Effector memory CD8-positive, alpha-beta T cell (primary cell): ENCODE results near the gene KLRB1.
"Not testable (repeated sequence)": the region's sequence is repeated elsewhere in the genome, so short reads cannot be mapped to it uniquely, and the experiment has no call there.

ENCODE experiments used
- ATAC-seq: fragments of 150-1000 bp; cut with Tn5 transposase; replicated peaks from 2 replicates; pipeline ENCODE4 v1.10.0; 2021; ENCODE audit warnings: mild to moderate bottlenecking, moderate library complexity
- DNase-seq, 3 experiments: peaks; one replicate each; pipeline ENCODE4 v3.0.0; 2021
- H3K27ac Mint-ChIP-seq, 2 donors: one replicate each; pipeline ENCODE4 v1.8.0; 2022; ENCODE audit warnings: mild to moderate bottlenecking in 2 of 2, mixed read lengths in 2 of 2, moderate library complexity in 2 of 2
- H3K27me3 Mint-ChIP-seq, 2 donors: one replicate each; pipeline ENCODE4 v1.8.0; 2022; ENCODE audit warnings: mixed read lengths in 2 of 2
- H3K36me3 Mint-ChIP-seq: one replicate; pipeline ENCODE4 v1.8.0; 2022; ENCODE audit warnings: mild to moderate bottlenecking, moderate library complexity, mixed read lengths; ENCODE audit not compliant: insufficient read depth
- H3K4me1 Mint-ChIP-seq, 2 donors: one replicate each; pipeline ENCODE4 v1.8.0; 2022; ENCODE audit warnings: low read depth in 2 of 2, mixed read lengths in 2 of 2
- H3K4me3 Mint-ChIP-seq, 2 donors: one replicate each; pipeline ENCODE4 v1.8.0; 2022; ENCODE audit warnings: mild to moderate bottlenecking in 2 of 2, mixed read lengths in 2 of 2, moderate library complexity in 2 of 2
- H3K9me3 Mint-ChIP-seq, 2 donors: one replicate each; pipeline ENCODE4 v1.8.0; 2022; ENCODE audit warnings: mixed read lengths in 2 of 2
- total RNA-seq, 9 experiments: gene quantifications; one replicate each; lab custom pipeline; 2026; lab: John Stamatoyannopoulos, UW

The KLRB1 gene
- 1.6 to 335 (median 22.6) reads per million in 9 experiments for total RNA-seq

DNA sequence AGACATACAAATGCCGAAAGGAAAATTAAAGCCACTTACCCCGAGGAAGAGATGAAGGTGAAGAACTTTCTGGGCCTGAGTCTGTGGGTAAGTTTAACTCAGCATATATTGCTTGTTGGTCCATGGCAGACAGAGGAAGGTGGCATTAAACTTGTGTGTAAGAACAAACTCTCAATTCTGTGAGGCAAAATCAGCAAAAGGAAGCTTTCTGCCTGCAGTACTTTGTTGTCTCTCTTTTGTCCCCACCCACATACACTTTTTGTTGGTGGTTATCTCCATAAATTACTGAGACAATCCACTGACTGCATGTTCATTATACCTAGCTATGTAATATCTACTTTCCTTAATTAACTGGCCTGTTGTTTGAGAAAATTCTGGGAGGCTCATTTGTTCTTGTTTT, at the start of gene KLRB1:
KLRB1 (minus strand) TSS at position 201 of the 400 bp plus-strand sequence; CDS start at position 124, 77 bp downstream.
- H3K27me3 Mint-ChIP-seq = no peaks in the 10 kb centered on the region
- H3K4me1 Mint-ChIP-seq = peaks cover 33 to 38% of the 10 kb centered on the region in 2 donors
- H3K27ac Mint-ChIP-seq = peak within 1 kb of the TSS; percentile 83 to 89
- DNase-seq = no peak
- H3K36me3 Mint-ChIP-seq = peaks cover 26% of the 10 kb centered on the region
- peak within 1 kb of the TSS; percentile 80 to 81 for H3K4me3 Mint-ChIP-seq
- no peak for ATAC-seq
- peaks cover 0 to 8% of the 10 kb centered on the region in 2 donors for H3K9me3 Mint-ChIP-seq

GRCh38 chr12:9651265-9651729, 43.6 kb upstream of the KLRB1 start:
- H3K36me3 Mint-ChIP-seq = peaks cover 82% of the 10 kb centered on the region
- no peak for DNase-seq
- ATAC-seq = no peak
- H3K4me3 Mint-ChIP-seq = peak overlapping the region; percentile 92 to 98
- H3K9me3 Mint-ChIP-seq = peaks cover 0 to 5% of the 10 kb centered on the region in 2 donors
- no peaks in the 10 kb centered on the region for H3K27me3 Mint-ChIP-seq
- peaks cover 57 to 61% of the 10 kb centered on the region in 2 donors for H3K4me1 Mint-ChIP-seq
- H3K27ac Mint-ChIP-seq = peak overlapping the region; percentile 95 to 96

GRCh38 chr12:9650151-9650576, 42.4 kb upstream of the KLRB1 start:
- peaks cover 70% of the 10 kb centered on the region for H3K36me3 Mint-ChIP-seq
- DNase-seq (no peak), ATAC-seq (no peak)
- peaks cover 0 to 7% of the 10 kb centered on the region in 2 donors for H3K9me3 Mint-ChIP-seq
- H3K4me1 Mint-ChIP-seq = peaks cover 49 to 57% of the 10 kb centered on the region in 2 donors
- H3K4me3 Mint-ChIP-seq = peak overlapping the region; percentile 92 to 98
- peak overlapping the region; percentile 95 to 96 for H3K27ac Mint-ChIP-seq
- no peaks in the 10 kb centered on the region for H3K27me3 Mint-ChIP-seq

DNA sequence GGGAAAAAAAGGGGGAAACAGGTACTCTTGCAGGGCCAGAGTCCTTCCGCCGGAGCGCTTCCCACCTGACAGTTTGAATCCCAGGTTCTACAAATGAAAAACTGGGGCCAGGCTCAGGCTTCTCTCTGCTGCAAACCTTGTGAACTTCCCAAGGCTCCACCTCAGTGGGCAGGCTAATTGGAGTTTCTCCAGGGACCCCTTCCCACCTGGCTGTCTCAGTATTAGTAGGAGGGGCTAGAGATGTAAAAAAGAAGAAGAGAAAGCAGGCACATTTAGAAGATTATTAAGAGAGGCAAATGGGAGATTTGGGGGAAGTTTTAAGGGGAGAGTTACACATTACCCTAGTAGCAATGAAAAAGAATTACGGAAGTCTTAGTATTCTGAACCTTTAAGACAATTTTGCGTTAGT, 41.8 kb upstream of the KLRB1 start:
- peaks cover 44 to 52% of the 10 kb centered on the region in 2 donors for H3K4me1 Mint-ChIP-seq
- no peak for ATAC-seq
- peaks cover 64% of the 10 kb centered on the region for H3K36me3 Mint-ChIP-seq
- peak overlapping the region; percentile 95 to 96 for H3K27ac Mint-ChIP-seq
- no peaks in the 10 kb centered on the region for H3K27me3 Mint-ChIP-seq
- DNase-seq = peak in 1 of 3 experiments; percentile 10
- H3K4me3 Mint-ChIP-seq = peak overlapping the region; percentile 92 to 98
- peaks cover 0 to 9% of the 10 kb centered on the region in 2 donors for H3K9me3 Mint-ChIP-seq

- H3K9me3 Mint-ChIP-seq = peaks cover 0 to 7% of the 10 kb centered on the region in 2 donors
- no peak for ATAC-seq
- H3K4me1 Mint-ChIP-seq = peaks cover 42 to 49% of the 10 kb centered on the region in 2 donors
- peaks cover 59% of the 10 kb centered on the region for H3K36me3 Mint-ChIP-seq
- DNase-seq = no peak
- H3K27me3 Mint-ChIP-seq = no peaks in the 10 kb centered on the region
- peak overlapping the region; percentile 92 to 98 for H3K4me3 Mint-ChIP-seq
- H3K27ac Mint-ChIP-seq = peak overlapping the region; percentile 95 to 96
Observed at GRCh38 chr12:9648701-9649531, 41.2 kb upstream of the KLRB1 start.

DNA sequence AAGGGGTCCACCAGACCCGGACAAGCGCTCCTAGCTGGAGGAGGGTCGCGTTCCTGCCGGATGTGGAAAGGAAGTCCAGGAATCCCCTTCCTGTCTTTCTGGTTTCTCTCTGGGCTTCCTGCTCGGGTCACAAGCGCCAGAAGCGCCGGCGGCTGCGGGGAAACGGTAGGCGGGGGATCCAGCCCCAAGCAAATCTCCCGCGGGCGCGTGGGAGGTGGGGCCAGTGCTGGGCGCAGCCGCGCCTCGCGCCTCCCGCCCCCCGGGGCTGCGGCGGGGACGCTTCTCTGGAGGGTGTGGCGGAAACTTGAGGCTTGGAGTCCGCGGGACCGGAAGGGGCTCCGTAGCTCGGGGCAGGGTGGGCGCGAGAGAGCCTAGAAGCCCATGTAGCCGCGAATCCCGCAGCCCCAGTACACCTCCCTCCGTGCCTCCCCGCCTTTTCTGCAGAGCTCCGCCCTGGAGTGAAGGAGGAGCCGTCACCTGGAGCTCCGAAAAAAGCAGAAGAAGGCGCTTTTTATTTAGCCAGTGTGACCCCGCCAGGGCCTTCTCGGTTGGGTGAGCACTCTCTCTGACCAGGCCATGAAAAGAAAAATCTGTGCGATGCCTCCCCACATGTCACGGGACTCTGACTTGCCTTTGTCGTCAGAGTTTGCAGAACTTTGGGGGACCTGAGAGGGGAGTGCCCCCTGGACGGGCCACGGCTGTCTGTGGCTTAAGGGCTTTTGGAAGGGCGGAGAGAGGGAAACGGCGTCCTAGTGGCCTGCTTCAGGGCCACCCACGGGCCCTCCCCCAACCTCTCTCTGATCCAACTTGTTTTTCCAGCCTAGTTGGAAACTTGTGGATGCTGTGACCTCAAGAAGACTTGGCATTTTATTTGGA, 40.3 kb upstream of the KLRB1 start:
- peaks cover 0 to 7% of the 10 kb centered on the region in 2 donors for H3K9me3 Mint-ChIP-seq
- no peaks in the 10 kb centered on the region for H3K27me3 Mint-ChIP-seq
- H3K36me3 Mint-ChIP-seq = peaks cover 51% of the 10 kb centered on the region
- peak; percentile 85 to 93 (median 92) for DNase-seq
- ATAC-seq = peak; percentile 76
- peak overlapping the region; percentile 95 to 96 for H3K27ac Mint-ChIP-seq
- peak overlapping the region; percentile 92 to 98 for H3K4me3 Mint-ChIP-seq
- peaks cover 42 to 49% of the 10 kb centered on the region in 2 donors for H3K4me1 Mint-ChIP-seq

DNA sequence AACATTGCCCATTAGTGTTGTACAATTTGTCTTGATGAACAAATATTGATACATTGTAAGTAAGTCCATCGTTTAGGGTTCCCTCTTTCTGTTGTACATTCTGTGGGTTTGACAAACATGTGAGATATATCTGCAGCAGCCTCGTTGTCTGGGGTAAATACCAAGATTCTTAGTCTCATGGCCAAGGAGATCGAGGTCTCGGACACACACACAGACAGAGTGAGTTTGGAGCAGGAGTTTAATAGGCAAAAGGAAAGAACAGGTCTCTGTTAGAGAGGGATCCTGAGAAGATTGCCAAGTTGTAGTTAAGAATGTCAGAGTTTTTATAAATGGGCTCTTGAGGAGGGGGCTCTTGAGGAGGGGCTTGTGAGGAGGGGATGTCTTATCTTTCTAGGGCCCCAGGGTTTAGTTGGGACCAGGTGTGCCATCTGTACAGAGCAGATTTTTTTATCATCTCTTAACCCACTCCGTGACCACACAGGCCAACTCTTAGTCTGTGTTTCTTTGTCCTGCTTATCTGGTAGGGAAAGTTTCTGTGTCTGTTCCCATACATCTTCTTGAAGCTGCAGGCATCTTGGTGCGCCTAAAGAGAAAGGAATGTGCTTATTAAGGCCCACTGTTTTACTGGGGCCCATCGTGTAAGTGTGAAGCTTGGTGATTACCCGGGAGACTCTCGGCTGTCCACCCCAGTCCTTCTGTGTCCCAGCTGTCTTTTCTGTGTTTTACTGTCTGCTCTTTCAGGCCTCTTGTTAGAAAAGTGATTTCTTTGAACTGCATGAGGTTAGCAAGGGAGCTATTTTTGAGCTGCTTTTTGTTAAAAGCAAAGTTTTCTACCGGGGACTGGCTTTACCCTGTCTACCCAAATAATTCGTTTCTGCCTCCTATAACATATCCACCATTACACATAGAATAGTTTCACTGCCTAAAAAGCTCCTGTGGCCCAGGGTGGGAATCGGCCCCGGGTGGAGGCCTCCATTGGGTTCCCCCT, 39.4 kb upstream of the KLRB1 start:
- Mint-ChIP-seq H3K27ac (peak overlapping the region; percentile 95 to 96), H3K4me3 (peak overlapping the region; percentile 92 to 98), H3K9me3 (peaks cover 0 to 7% of the 10 kb centered on the region in 2 donors), H3K36me3 (peaks cover 51% of the 10 kb centered on the region), H3K27me3 (no peaks in the 10 kb centered on the region), H3K4me1 (peaks cover 41 to 42% of the 10 kb centered on the region in 2 donors)
- ATAC-seq (no peak), DNase-seq (no peak)

- H3K27ac Mint-ChIP-seq = peak overlapping the region in 1 of 2 donors; percentile 10
- not testable (repeated sequence) for H3K9me3 Mint-ChIP-seq, H3K27me3 Mint-ChIP-seq, DNase-seq, ATAC-seq
- H3K36me3 Mint-ChIP-seq = peaks cover 34% of the 10 kb centered on the region
- peak overlapping the region; percentile 0 to 24 for H3K4me3 Mint-ChIP-seq
- H3K4me1 Mint-ChIP-seq = peaks cover 32 to 37% of the 10 kb centered on the region in 2 donors
Observed at GRCh38 chr12:9644985-9645551, 37.4 kb upstream of the KLRB1 start.

DNA sequence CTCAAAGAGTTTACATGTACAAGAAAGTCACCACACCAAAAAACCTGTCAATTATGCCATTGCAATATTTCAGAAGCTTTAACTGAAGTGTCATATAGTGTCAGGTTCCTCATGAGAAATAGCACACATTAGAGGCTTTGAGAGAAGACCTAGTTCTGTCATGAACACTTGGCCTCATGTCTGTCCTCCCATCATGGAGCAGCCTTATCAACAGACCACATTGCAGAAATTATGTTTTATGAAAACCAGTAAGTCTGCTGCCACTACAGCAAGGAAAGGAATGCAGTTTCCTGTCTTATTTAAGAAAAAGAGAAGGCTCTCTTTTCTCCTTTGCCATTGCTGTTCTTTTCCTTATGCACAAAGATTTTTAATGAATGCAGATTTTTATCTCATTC, 35.5 kb upstream of the KLRB1 start:
- Mint-ChIP-seq H3K4me1 (peaks cover 34 to 44% of the 10 kb centered on the region in 2 donors), H3K27me3 (no peaks in the 10 kb centered on the region), H3K4me3 (peak overlapping the region; percentile 39 to 64), H3K27ac (peak overlapping the region; percentile 79), H3K9me3 (peaks cover 0 to 5% of the 10 kb centered on the region in 2 donors), H3K36me3 (peaks cover 16% of the 10 kb centered on the region)
- ATAC-seq = no peak
- DNase-seq = no peak

GRCh38 chr12:9642606-9643265, 35.0 kb upstream of the KLRB1 start:
- Mint-ChIP-seq H3K4me3 (peak overlapping the region; percentile 39 to 64), H3K9me3 (peaks cover 0 to 5% of the 10 kb centered on the region in 2 donors), H3K27me3 (no peaks in the 10 kb centered on the region), H3K4me1 (peaks cover 34 to 45% of the 10 kb centered on the region in 2 donors), H3K36me3 (peaks cover 10% of the 10 kb centered on the region), H3K27ac (peak overlapping the region; percentile 79)
- DNase-seq (no peak), ATAC-seq (no peak)

DNA sequence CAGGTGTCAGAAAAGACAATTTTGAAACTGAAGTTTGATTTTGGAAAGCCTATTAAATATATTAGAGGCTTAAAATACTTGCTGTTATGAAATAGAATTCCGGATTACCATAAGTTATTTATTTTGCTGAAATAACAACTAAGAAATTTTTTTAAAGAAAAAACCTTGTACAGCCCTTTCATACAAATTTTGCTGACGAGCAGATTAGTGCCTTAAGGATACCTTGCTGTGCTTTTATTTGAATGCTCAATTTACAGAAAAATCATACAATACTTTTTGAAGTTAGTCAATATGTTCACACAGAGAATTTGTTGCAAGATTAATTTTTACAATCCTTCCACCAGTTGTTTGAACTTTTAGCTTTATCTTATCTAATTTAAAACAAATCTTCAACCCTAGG, 32.3 kb upstream of the KLRB1 start:
- no peak overlapping the region for H3K27ac Mint-ChIP-seq
- H3K4me3 Mint-ChIP-seq = no peak overlapping the region
- no peaks in the 10 kb centered on the region for H3K27me3 Mint-ChIP-seq
- no peaks in the 10 kb centered on the region for H3K36me3 Mint-ChIP-seq
- H3K4me1 Mint-ChIP-seq = peaks cover 28 to 48% of the 10 kb centered on the region in 2 donors
- H3K9me3 Mint-ChIP-seq = peaks cover 0 to 2% of the 10 kb centered on the region in 2 donors
- DNase-seq (no peak), ATAC-seq (no peak)
